Activated CD8-positive, alpha-beta memory T cell treated with anti-CD3 and anti-CD28 coated beads for 36 hours (primary cell): ENCODE data around the gene SYNDIG1. TPM values are rescaled to one million over a fixed set of nuclear protein-coding genes. Genes with fewer than 3 reads are reported as not detected.

Source experiments
- CTCF ChIA-PET: fragments of 350-600 bp; sonication (Branson Sonifier 250); formaldehyde crosslinking; loops from one replicate; lab custom pipeline; 2021; ENCODE audit warnings: antibody characterized with exemption; lab: Charles Lee
- POLR2A ChIA-PET: fragments of 350-600 bp; sonication (Branson Sonifier 250); formaldehyde crosslinking; loops from one replicate; lab custom pipeline; 2021; ENCODE audit warnings: antibody characterized with exemption; lab: Charles Lee
- total RNA-seq, 2 experiments: library from RNA; stranded (reverse); gene quantifications; one replicate each; pipeline ENCODE4 v1.2.3, GENCODE V29; 2021

The SYNDIG1 gene
- total RNA-seq, 2 experiments from 2014 or later, result not detected

DNA sequence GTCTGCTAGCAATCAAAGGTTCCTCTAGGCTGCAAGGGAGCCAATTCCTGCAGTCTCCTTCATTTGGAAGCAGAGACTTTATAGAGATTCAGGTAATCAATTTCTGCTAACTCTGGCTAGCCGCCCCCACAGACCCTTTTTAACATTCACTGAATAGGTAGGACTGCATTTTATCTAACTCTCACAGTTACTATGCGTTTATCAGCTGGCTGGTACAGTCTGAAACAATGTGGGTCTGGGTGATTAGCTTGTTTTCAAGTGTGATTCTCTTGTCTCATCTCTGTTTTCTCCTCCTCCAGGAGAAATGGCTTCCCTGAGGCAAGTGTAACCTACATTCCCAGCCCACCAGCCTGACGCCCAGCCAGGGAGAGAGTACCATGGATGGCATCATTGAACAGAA is 73.3 kb downstream of the SYNDIG1 start:
- CTCF ChIA-PET, result no interaction called here
- POLR2A ChIA-PET, result no interaction called here

GRCh38 chr20:24543168-24543567 is 73.7 kb downstream of the SYNDIG1 start:
- CTCF ChIA-PET, result no interaction called here
- POLR2A ChIA-PET, result no interaction called here

GRCh38 chr20:24543741-24544140 is 74.3 kb downstream of the SYNDIG1 start:
- POLR2A ChIA-PET, result no interaction called here
- CTCF ChIA-PET, result no interaction called here

DNA sequence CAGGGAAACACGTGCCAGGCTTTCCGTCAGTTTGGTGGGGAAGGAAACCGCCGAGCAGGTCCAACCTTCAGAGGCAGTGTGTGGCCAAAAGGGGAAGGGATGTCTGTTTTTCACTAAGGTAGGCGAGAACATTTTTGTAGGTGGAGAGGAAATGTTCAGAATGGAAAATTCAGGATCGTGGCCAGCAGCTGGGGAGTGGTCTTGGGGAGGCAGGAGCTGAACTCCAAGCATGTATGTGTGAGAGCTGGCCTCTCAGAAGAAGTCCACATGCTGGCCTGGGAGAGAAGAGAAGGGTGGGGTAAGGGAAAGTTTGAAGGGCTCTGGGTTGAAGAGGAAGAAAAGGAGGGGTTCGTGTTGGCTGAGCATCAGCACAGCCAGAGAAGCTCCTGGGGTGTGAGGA is 74.9 kb downstream of the SYNDIG1 start:
- ChIA-PET CTCF (no interaction called here), POLR2A (no interaction called here)

GRCh38 chr20:24545168-24545567 is 75.7 kb downstream of the SYNDIG1 start:
- POLR2A ChIA-PET, result no interaction called here

DNA sequence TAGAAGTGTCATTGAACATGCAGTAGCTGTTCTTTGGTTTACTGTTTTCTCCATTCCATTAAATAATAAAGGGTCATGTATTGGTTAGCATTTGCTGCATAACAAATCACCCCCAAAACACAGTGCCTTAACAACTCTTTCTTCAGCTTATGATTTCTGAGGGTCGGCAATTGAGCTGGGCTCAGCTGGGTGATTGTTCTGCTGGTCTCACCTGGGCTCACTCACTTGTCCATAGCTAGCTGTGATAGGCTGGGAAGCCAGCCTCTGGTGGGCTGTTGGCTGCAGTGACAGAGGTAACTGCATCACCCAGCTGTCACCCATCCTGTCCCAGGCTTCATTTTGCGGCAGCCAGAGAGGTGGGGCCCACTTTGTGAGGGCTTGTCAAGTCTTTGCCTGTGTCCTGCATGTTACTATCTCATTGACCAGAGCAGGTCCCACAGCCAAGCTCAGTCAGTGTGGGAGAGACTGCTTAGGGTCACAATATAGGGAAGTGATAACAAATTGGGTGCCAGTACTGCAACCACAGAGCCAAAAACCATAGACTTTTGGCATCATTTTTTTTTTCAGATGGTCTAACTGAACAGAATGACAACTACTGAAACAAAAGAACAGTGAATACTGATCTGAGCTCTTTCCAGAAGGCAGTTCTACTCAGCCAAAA is 76.9 kb downstream of the SYNDIG1 start:
- ChIA-PET CTCF (no interaction called here), POLR2A (no interaction called here)

More at GRCh38 chr20:24545168-24545567, 75.7 kb downstream of the SYNDIG1 start:
- CTCF ChIA-PET, result no interaction called here

DNA sequence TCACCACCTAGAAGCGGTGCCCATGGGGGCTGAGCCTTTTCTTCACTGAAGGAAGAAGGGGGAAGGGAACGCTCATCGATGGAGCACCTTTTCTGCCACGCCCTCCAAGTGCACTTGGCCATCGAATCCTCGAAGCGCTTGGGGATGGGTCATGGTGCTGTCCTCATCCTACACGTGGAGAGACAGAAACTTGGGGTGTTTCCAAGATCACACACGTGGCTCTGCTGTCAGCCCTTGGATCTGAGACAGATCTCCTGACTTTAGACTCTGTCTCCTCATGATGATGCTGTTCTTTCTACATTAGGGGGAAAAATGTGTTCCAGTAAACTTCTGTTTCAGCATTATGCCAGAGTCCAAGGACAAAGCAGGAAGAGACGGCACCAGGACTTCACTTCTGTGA is 78.5 kb downstream of the SYNDIG1 start:
- ChIA-PET POLR2A (no interaction called here), CTCF (no interaction called here)

DNA sequence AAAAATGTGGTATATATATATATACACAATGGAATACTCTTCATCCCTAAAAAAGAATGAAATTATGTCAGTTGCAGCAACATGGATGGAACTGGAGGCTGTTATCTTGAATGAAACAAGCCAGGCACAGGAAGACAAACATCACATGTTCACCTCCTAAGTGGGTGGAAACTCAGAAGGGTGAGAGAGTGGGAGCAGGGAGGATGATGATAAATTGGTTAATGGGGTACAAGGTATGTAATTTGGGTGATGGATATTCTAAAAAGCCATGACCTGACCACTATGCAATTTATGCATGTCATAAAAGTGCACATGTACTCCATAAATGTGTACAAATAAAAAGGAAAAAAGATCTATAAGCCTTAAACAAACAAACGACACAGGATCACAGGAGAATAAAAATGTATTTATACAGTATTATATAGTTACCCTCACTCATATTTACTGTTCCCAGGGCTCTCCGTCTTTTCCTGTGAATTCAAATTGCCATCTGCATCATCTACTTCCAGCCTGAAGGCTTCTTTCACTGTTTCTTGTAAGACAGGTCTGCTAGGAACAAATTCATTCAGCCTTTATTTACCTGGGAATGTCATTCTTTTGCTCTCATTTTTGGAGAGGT is 89.8 kb downstream of the SYNDIG1 start:
- ChIA-PET POLR2A (no interaction called here), CTCF (no interaction called here)

DNA sequence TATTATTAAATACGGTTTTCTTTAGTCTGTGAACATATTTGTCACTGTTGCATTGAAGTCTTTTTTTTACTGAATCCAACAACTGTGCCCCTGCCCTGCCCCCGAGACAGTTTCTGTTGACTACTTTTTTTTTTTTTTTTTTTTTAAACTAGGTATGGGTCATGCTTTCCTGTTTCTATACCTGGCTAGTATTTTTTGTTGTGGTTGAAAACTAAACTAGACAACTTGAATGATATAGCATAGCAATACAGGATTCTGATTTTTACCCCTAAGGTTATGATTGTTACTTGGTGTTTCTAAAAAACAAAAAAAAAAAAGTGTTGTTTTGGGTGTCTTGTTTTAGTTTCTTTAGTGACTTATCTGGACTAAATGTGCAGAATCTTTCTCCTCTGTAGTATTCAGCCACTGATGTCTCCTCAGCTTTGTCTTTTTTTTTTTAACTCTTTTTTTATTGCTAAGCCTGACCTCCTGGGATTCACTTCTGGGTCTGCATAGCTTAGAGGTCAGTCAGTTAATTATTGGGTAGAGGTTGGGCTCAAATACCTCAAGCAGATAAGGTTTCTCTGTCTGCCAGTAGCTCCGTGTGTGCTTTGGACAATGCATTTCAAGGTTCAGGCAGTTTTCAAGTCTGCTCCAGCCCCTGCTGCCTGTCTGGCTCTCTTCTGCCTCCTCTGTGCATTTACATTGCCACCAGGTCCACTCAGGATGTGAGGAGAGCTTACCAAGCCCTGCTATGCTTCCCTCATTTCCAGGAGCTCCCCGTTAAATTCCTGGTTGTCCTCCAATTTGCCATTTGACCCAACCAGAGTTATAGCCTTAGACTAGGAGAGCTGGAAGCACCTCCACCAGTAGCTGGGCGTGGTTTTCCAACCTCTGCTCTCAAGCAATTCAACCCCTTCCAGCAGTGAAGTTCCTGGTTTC is 91.4 kb downstream of the SYNDIG1 start:
- ChIA-PET CTCF (no interaction called here), POLR2A (no interaction called here)

DNA sequence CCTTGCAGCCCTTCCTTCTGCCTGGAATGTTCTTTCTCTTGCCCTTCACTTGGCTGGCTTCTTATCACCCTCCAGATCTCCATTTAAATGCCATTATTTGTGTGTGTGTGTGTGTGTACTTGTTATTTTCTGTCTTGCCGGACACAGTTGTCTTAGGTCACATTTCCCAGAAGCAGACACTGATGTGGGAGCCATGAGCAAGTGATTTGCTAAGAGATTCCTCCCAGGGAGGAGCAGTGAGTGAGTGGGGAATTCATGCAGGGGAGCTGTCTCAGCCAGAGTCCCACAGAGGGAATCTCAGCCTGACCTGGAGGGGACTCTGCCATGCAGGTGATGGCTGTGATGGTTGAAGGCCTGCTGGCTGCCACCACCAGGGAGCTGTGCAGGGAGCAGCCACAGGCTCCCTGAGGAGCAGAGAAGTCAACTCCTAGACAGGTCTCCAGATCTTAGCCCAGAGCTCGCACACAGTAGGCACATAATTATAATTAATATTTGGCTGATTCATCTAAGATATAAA is 96.5 kb downstream of the SYNDIG1 start:
- POLR2A ChIA-PET, result no interaction called here
- CTCF ChIA-PET, result no interaction called here

DNA sequence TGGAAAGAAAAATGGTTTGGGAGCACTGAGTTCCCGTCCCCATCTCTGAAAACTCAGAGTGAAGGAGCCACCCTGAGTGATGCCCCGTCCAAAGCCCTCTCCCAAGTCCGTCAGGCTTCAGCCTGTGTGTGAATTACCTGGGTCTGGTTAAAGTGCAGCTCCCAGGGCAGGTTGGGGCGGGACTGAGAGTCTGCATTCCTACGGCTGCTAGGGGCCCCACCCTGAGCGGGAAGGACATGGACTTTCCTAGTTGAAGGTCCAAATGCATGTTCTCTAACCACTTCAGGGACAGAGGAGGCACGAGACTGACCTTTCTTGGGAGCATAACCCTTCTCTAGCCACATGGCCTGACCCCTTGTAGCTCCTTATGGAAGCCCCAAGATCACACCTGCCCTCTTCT is 97.2 kb downstream of the SYNDIG1 start:
- CTCF ChIA-PET, result no interaction called here
- POLR2A ChIA-PET, result no interaction called here

GRCh38 chr20:24567508-24567907 is 98.1 kb downstream of the SYNDIG1 start:
- ChIA-PET POLR2A (no interaction called here), CTCF (no interaction called here)

DNA sequence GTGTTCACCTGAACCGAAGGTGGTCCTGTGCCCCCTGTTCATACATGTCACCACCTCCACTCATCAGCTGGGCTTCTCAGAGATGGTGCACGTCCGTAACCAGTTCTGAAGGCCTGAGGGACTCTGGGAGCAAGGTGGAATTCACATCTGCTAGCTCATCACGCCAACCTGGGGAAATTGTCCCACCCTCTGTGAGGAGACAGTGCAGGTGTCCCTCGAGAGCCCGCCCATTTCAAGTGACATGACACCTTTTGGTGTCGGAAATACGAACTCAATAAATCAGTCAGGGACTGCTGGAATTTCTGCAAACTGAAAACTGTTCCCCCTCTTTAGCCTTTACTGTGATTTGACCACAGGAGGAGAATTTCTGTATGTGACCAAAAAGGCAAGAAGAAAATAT is 99.4 kb downstream of the SYNDIG1 start:
- CTCF ChIA-PET, result no interaction called here
- POLR2A ChIA-PET, result no interaction called here

DNA sequence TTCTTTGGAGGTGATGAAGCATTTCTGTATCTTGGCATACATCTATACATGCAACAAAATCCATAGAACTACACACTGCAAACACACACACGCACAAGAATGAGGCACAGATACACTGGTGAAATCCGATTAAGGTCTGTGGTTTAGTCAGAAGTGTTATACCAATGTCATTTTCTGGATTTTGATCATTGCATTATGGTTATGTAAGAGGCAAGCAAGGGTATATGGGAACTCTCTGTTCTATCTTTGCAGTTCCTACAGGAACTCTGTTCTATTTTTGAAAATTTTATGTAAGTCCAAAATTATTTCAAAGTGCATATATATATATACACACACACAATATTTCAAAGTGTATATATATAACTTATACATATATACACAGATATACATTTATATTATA is 101.7 kb downstream of the SYNDIG1 start:
- ChIA-PET CTCF (no interaction called here), POLR2A (no interaction called here)

- ChIA-PET CTCF (no interaction called here), POLR2A (no interaction called here)
Measured at GRCh38 chr20:24572140-24572539, 102.7 kb downstream of the SYNDIG1 start.

GRCh38 chr20:24572862-24573261 is 103.4 kb downstream of the SYNDIG1 start:
- CTCF ChIA-PET, result no interaction called here
- POLR2A ChIA-PET, result no interaction called here

DNA sequence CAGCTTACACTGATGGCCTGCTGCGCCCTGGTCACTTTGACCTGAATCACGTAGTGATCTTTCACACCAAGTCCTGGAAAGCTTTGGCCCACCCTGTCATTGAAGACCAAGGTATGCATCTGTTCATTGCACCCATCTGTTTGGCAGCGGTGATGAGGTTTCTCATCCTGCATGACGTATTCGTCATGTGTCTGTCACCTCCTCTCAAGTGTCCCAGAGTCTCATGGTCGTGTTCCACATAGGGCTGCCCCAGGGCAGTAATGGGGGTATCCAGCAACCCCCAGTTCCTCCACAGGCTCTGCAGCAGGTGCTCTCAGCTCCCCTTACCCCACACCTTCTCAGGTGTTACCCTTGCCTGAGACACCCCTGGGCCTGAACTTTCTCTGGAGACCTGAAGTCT is 104.1 kb downstream of the SYNDIG1 start:
- ChIA-PET CTCF (no interaction called here), POLR2A (no interaction called here)

- POLR2A ChIA-PET, result no interaction called here
- CTCF ChIA-PET, result no interaction called here
Measured at GRCh38 chr20:24574307-24574706, 104.9 kb downstream of the SYNDIG1 start.

DNA sequence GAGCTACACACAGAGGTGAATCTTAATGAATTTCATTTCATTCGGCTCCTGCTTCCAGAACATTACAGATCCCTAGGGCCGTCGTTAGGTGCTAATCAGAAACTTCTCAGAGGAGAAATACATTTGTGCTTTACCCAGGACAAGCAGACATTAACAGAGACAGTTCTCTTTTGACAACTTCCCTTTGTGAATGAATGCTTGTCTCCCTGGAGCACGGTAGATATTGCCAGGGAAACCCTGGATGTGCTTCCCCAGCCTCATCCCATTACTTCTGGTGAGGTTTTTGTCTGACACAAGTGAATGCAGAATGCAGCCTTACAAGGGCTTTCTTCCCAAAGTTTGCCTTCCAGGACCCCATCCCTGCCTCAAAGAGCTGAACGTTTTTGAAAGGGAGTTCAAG is 105.4 kb downstream of the SYNDIG1 start:
- ChIA-PET POLR2A (no interaction called here), CTCF (no interaction called here)

GRCh38 chr20:24575811-24576210 is 106.4 kb downstream of the SYNDIG1 start:
- POLR2A ChIA-PET, result no interaction called here
- CTCF ChIA-PET, result no interaction called here
